PFSK-1 (cell line): ENCODE data around the gene CLDN34.

Experiments
- FOXP2 ChIP-seq: optimal IDR thresholded peaks from 2 replicates; pipeline ENCODE3; 2011; ENCODE audit warnings: borderline replicate concordance, control low read depth, inconsistent platforms; ENCODE audit not compliant: insufficient read depth; ENCODE audit errors: extremely low read length, extremely low read depth
- POLR2AphosphoS5 ChIP-seq: IDR thresholded peaks from 2 replicates; pipeline ENCODE4 v1.6.1; 2012; ENCODE audit warnings: low read depth, mild to moderate bottlenecking, control low read depth, low read length, moderate library complexity
- SIN3A ChIP-seq: IDR thresholded peaks from 2 replicates; pipeline ENCODE4 v1.6.1; 2012; ENCODE audit warnings: mild to moderate bottlenecking, low read length, moderate library complexity, borderline replicate concordance; ENCODE audit not compliant: insufficient read depth
- TAF1 ChIP-seq: IDR thresholded peaks from 2 replicates; pipeline ENCODE4 v1.6.1; 2012; ENCODE audit warnings: low read length, control low read depth, borderline replicate concordance; ENCODE audit not compliant: insufficient read depth
- TF ChIP-seq, protein P1 (sequence below), 2 experiments: IDR thresholded peaks; 2 replicates each; pipeline versions ENCODE4 v1.6.1 to v1.8.0; 2011 to 2012; ENCODE audit warnings: low read depth in 2 of 2, low read length in 2 of 2, control low read depth in 1 of 2, inconsistent platforms in 1 of 2, mild to moderate bottlenecking in 1 of 2, moderate library complexity in 1 of 2; ENCODE audit not compliant: insufficient read depth in 1 of 2

The CLDN34 gene

GRCh38 chrX:10011261-10011931 is 44.2 kb downstream of the CLDN34 start:
- TF ChIP-seq, protein P1, sequence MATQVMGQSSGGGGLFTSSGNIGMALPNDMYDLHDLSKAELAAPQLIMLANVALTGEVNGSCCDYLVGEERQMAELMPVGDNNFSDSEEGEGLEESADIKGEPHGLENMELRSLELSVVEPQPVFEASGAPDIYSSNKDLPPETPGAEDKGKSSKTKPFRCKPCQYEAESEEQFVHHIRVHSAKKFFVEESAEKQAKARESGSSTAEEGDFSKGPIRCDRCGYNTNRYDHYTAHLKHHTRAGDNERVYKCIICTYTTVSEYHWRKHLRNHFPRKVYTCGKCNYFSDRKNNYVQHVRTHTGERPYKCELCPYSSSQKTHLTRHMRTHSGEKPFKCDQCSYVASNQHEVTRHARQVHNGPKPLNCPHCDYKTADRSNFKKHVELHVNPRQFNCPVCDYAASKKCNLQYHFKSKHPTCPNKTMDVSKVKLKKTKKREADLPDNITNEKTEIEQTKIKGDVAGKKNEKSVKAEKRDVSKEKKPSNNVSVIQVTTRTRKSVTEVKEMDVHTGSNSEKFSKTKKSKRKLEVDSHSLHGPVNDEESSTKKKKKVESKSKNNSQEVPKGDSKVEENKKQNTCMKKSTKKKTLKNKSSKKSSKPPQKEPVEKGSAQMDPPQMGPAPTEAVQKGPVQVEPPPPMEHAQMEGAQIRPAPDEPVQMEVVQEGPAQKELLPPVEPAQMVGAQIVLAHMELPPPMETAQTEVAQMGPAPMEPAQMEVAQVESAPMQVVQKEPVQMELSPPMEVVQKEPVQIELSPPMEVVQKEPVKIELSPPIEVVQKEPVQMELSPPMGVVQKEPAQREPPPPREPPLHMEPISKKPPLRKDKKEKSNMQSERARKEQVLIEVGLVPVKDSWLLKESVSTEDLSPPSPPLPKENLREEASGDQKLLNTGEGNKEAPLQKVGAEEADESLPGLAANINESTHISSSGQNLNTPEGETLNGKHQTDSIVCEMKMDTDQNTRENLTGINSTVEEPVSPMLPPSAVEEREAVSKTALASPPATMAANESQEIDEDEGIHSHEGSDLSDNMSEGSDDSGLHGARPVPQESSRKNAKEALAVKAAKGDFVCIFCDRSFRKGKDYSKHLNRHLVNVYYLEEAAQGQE (IDR thresholded peaks at IDR 0.05; ENCODE audit: insufficient read depth in 1 of 2, low read depth in 2 of 2, low read length in 2 of 2) = no peak
- TF ChIP-seq FOXP2 = no peak
- no peak for TF ChIP-seq SIN3A
- no peak for TF ChIP-seq POLR2AphosphoS5
- no peak for TF ChIP-seq TAF1

DNA sequence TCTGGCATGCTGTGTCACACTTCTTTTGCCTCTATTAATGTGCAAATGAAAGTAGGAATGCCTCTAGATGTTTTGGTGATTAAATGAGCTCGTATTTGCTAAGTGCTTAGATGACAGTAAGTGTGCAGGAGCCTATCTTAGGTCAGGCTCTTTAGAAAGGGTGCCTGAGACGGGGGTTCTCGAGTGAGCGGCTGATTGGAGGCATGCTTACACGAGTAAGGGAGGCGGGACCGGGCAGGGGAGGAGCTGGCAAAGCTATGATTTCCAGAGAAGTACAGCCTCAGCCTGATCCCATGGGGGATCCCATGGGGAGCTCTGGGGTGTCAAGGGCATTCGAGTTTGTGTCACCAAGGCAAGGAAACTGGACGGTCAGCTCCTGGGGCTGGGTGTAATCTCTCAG is 44.8 kb downstream of the CLDN34 start:
- TF ChIP-seq, protein P1 (IDR thresholded peaks at IDR 0.05; ENCODE audit: insufficient read depth in 1 of 2, low read depth in 2 of 2, low read length in 2 of 2) = no peak
- no peak for TF ChIP-seq SIN3A
- TF ChIP-seq FOXP2 = no peak
- no peak for TF ChIP-seq POLR2AphosphoS5
- TF ChIP-seq TAF1 = no peak

GRCh38 chrX:10014462-10015354 is 47.5 kb downstream of the CLDN34 start:
- TF ChIP-seq, protein P1 (IDR thresholded peaks at IDR 0.05; ENCODE audit: insufficient read depth in 1 of 2, low read depth in 2 of 2, low read length in 2 of 2) = no peak
- TF ChIP-seq FOXP2 = peak; percentile 61

GRCh38 chrX:10015355-10015722 is 48.2 kb downstream of the CLDN34 start:
- TF ChIP-seq TAF1 = no peak
- TF ChIP-seq POLR2AphosphoS5 = no peak
- TF ChIP-seq, protein P1 (IDR thresholded peaks at IDR 0.05; ENCODE audit: insufficient read depth in 1 of 2, low read depth in 2 of 2, low read length in 2 of 2) = no peak
- TF ChIP-seq SIN3A = no peak
- TF ChIP-seq FOXP2 = no peak
